KBM-7 (cell line): ENCODE measurements around the gene CLPTM1L.

Experiments
- DNase-seq: peaks from one replicate; pipeline ENCODE4 v3.0.0-alpha.2; 2015
- in situ Hi-C: fragments of 300-500 bp; cut with MboI; formaldehyde crosslinking; loops from 2 replicates; pipeline ENCODE4 v1.14.3; 2020; ENCODE audit warnings: low sequenced_read_pairs, low pct_unique_long_range_greater_than_20kb, mixed read lengths

CLPTM1L gene

DNA sequence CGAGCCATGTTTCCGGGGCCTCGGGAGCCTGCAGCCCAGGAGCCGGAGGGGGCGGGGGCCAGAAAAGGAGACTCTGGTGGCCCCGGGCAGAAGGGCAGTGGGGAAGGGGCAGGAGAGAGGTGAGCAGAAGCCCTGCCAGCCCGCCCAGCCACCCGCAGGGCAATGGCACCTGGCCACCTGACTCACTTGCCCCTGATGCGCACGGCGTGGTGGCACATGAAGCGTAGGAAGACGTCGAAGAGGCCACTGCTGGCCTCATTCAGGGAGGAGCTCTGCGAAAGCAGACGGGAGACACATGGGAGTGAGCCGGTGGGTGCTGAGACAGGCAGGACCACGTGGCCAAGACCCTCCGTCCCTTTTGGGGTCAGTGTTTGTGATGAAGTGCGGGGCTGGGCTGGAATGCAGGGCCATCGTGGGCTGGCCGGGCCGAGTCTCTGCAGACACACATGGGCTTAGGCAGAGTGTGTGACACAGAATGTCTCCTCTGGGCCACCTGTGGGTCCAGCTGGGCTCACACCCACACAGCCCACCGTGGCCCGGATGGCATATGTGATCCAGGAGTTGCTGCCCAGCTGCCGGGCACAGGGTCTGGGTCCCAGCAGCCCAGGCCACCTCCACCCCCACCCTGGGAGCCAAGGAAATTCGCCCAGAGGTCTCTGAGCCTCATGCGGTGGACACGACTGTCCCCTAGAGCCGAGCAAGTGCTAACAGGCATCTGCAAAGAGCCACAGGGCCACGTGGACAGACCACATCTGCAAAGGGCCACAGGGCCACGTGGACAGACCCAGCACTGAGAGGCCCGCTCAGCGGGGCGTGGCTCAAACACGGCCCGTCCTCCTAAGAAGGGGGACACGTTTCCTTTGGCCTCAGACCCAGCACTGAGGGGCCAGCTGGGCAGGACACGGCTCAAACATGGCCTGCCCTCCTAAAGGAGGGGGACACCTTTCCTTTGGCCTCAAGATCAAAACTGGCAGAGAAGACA is 73.7 kb downstream of the CLPTM1L start:
- in situ Hi-C loops = no loop called here
- no peak for DNase-seq

DNA sequence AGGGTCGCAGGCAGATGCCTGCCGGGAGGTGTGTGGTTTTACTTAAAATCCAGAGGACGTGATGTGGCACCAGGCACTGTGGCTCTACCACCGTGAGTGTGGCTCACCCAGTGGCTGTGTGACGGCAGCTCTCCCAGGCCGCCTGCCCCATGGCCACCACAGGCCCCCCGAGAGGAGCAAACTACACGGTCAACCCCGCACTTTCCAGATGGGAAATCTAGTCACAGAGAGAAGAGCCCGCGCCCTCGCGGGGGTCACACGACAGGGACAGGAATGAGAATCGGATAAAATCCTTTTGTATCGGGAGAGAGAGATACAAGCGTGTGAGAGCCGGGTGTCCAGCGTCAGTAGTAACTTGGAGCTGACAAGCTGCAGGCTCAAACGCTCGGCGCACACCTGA is 74.5 kb downstream of the CLPTM1L start:
- DNase-seq = no peak
- in situ Hi-C loops = no loop called here

DNA sequence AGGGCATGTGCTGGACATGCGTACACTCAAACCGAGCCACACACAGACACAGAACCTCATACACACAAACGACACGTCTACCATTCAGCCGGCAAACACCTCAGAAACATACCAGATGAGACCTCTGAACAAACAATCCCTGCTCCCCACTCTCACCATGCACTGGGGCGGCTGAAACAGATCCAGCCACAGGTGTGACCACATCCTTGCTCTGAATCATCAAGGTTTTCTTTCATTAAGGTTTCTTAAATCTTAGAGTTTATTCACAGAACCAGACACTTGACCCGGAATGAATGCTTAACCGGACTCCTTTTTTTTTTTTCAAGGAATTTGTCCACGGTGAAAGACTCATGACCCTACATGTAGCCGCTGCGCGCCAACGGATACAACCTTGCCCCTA is 76.2 kb downstream of the CLPTM1L start:
- no peak for DNase-seq
- in situ Hi-C loops = no loop called here

DNA sequence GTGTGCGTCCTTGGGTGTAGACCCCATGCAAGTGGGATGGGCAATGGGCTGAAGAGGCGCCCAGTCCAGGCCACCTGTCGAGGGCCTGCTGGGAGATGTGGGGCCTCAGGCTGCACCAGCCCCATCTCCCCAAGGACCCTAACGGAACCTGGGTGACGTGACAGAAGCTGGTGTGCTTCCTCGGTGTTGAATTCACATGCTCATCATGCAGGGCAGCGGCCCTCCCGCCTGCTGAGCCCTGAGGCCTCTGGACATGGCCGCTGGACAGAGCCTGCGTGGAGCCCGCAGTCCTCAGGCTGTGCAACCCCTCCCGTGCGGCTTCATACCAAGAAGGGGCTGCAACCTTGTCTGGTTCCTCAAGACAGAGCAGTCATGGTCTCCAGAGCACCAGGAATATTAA is 76.8 kb downstream of the CLPTM1L start:
- no peak for DNase-seq
- in situ Hi-C loops = no loop called here
